HFF-Myc (cell line): ENCODE measurements around the gene DTX3.
"Not testable (repeated sequence)": the region's sequence is repeated elsewhere in the genome, so short reads cannot be mapped to it uniquely, and the experiment has no call there.

Experiments
- DNase-seq: peaks from one replicate; pipeline ENCODE4 v3.0.0-alpha.2; 2011; ENCODE audit warnings: low read depth; ENCODE audit errors: extremely low read depth
- H3K4me3 ChIP-seq: replicated peaks from 2 replicates; pipeline ENCODE4 v1.5.1; 2011; ENCODE audit warnings: low read depth, mild to moderate bottlenecking, control low read depth, low read length
- TF ChIP-seq, protein P1 (sequence below): IDR thresholded peaks from 2 replicates; pipeline ENCODE4 v1.5.1; 2012; ENCODE audit warnings: mild to moderate bottlenecking, low read depth, low read length, control low read depth; ENCODE audit errors: missing control alignments

Gene DTX3

DNA sequence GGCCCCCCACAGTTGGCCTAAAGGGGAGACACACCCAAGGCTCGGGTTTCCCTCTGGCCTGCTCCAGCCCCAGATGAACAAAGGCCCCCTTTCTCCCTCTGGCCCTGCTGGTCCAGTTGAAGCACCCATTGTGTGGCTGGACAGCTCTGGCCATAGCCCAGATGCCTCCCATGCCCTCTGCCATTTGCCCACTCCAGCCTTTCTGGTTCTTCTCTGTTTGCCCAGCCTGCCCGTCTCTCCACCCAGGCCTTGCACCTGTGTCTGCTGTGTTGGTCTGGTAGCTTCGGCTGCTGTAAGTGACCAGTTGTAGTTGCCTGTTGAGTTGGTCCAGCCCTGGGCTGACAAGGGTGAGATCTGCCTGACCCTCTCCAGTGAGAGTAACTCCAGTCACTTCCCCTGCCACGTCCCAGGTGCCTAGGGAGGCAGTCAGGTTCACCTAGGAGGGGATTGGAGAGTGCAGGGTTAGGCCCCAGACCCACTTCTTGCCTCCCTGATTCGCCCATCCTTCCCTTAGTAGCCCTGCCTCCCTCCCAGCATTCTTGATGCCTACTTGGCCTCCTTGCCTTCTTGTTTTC, 25.4 kb downstream of the DTX3 start:
- DNase-seq, result no peak
- TF ChIP-seq, protein P1, sequence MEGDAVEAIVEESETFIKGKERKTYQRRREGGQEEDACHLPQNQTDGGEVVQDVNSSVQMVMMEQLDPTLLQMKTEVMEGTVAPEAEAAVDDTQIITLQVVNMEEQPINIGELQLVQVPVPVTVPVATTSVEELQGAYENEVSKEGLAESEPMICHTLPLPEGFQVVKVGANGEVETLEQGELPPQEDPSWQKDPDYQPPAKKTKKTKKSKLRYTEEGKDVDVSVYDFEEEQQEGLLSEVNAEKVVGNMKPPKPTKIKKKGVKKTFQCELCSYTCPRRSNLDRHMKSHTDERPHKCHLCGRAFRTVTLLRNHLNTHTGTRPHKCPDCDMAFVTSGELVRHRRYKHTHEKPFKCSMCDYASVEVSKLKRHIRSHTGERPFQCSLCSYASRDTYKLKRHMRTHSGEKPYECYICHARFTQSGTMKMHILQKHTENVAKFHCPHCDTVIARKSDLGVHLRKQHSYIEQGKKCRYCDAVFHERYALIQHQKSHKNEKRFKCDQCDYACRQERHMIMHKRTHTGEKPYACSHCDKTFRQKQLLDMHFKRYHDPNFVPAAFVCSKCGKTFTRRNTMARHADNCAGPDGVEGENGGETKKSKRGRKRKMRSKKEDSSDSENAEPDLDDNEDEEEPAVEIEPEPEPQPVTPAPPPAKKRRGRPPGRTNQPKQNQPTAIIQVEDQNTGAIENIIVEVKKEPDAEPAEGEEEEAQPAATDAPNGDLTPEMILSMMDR, result no peak
- H3K4me3 ChIP-seq, result no peak overlapping the region

DNA sequence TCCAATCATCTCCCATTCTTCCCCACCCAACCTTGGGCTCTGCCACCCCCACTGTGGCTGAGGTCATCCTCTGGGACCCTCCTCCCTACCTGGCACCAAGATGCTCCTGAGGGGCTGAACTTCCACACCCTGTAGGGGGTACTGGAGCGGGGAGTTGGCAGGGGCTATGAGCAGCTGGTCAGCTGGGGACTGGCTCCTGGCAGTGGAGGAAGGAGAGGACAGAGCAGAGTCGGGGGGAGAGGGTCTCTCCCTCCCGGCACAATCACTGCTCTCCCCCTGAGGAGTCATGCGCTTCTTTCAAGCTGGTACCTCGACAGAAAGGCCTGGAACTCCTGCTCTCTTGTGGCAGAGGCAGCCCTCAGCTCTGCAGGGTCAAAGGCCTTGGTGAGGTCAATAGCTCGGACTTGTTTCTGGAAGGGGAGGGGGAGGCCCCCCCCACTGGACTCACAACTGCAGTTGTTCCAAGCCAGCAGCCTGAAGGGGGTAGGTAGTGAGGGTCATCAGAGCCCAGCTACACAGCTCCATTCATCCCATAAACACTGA, 26.3 kb downstream of the DTX3 start:
- H3K4me3 ChIP-seq, result no peak overlapping the region
- TF ChIP-seq, protein P1, result no peak
- no peak for DNase-seq

DNA sequence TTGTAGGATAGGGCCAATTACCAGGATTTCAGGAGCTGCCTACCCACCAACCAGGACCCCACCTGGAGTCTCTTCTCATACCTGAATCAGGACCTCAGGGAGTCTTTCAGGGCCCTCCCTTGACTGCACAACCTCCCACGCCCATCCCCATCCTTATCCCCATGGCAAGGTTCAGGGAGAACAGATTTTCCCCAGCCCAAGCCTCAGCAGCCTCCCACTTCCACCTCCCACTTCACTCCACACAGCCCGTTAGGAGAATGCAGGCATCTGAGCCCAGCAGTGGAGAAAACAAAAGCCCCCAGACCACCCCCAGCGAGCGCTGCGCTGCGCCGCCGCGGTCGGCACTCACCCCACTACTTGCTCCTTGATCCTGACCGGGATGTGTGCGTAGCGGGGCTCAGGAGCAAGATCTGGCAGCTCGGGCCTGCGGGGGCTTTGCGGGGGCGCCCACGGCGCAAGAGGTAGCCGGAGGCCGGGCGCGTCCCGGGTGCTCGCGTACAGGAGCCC, 27.0 kb downstream of the DTX3 start:
- TF ChIP-seq, protein P1, result no peak
- DNase-seq, result no peak
- H3K4me3 ChIP-seq, result no peak overlapping the region

- no peak for DNase-seq
- H3K4me3 ChIP-seq, result peak overlapping the region; percentile 38
- TF ChIP-seq, protein P1, result no peak
Measured at GRCh38 chr12:57632073-57632957, 27.7 kb downstream of the DTX3 start.

- H3K4me3 ChIP-seq, result peak within 1 kb of the TSS; percentile 38
- DNase-seq, result no peak
- TF ChIP-seq, protein P1, result peak; percentile 83
Measured at GRCh38 chr12:57632958-57633840, 28.6 kb downstream of the DTX3 start, which contains the start of gene B4GALNT1. Gene B4GALNT1 (minus strand): TSS chr12:57633201. CDS start chr12:57632132, 1,069 bp downstream.

DNA sequence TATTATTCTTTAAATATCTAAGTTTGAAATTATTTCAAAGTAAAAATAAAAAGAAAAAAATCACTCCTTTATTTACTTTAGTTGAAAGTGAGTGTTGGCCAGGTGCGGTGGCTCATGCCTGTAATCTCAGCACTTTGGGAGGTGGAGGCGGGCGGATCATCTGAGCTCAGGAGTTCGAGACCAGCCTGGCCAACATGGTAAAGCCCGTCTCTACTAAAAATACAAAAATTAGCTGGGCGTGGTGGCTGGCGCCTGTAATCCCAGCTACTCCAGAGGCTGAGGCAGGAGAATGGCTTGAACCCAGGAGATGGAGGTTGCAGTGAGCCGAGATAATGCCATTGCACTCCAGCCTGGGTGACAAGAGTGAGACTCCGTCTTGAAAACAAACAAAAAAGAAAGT, 32.1 kb downstream of the DTX3 start:
- DNase-seq, H3K4me3 ChIP-seq: not testable (repeated sequence)

- H3K4me3 ChIP-seq, result no peak overlapping the region
- DNase-seq, result no peak
Measured at GRCh38 chr12:57637364-57637763, 32.7 kb downstream of the DTX3 start.

More at GRCh38 chr12:57637364-57637763, 32.7 kb downstream of the DTX3 start:
- TF ChIP-seq, protein P1, result no peak
